K562 (cell line): ENCODE results near the gene KCNJ9. TPM values are rescaled to one million over a fixed set of nuclear protein-coding genes. Genes with fewer than 3 reads are reported as not detected.

Experiments
- ATAC-seq: fragments of 200-7000 bp; cut with Tn5 transposase; 3 replicates; pipeline ENCODE4 v1.9.1; 2020; ENCODE audit warnings: moderate library complexity
- BruUV-seq: library from RNA; stranded (reverse); fragments of 400-500 nt; replicated peaks from 2 replicates; lab custom pipeline; 2021; lab: Mats Ljungman, UMichigan
- CTCF ChIA-PET: fragments of 300-600 bp; formaldehyde crosslinking; extraction: SDS; loops from one replicate; lab custom pipeline; 2021; ENCODE audit warnings: low intra/inter-chr PET ratio; lab: Yijun Ruan, JAX
- POLR2A ChIA-PET: fragments of 300-600, 350-650 bp; sonication (Branson Sonifier 250); formaldehyde crosslinking; extraction: SDS; loops from one replicate; lab custom pipeline; 2021; ENCODE audit warnings: antibody characterized with exemption, inconsistent platforms; lab: Yijun Ruan, JAX
- DNase-seq, 4 experiments: peaks; one replicate each; pipeline versions ENCODE4 v3.0.0 to v3.0.0-alpha.2; 2011 to 2018; ENCODE audit warnings: low spot score in 3 of 4, mixed read lengths in 3 of 4; ENCODE audit errors: extremely low read depth in 1 of 4
- FAIRE-seq: peaks from 2 replicates; lab custom pipeline; 2011; peaks lifted over from hg19 to GRCh38; lab: Jason Lieb, UNC
- H2AFZ ChIP-seq: 2 replicates; pipeline ENCODE4 v1.6.0; 2011; ENCODE audit warnings: low read depth, low read length, control low read depth, inconsistent platforms
- H3K27ac ChIP-seq: fragments of 200-600 bp; 3 replicates; pipeline ENCODE4 v1.8.0; 2011; ENCODE audit warnings: low read depth, mild to moderate bottlenecking, control low read depth, inconsistent platforms, low read length, moderate library complexity, mixed read lengths; ENCODE audit errors: extremely low read depth
- H3K27me3 ChIP-seq, 2 experiments: fragments of 300-600 bp in 1 of 2; 2 replicates in 1 of 2; 3 replicates in 1 of 2; pipeline versions ENCODE4 v1.6.0 to v1.8.0; 2011; ENCODE audit warnings: inconsistent platforms in 2 of 2, low read length in 2 of 2, mild to moderate bottlenecking in 1 of 2, mixed read lengths in 1 of 2, moderate library complexity in 1 of 2; ENCODE audit not compliant: control insufficient read depth in 2 of 2, insufficient read depth in 2 of 2
- H3K36me3 ChIP-seq: fragments of 300-600 bp; 3 replicates; pipeline ENCODE4 v1.8.0; 2011; ENCODE audit warnings: mild to moderate bottlenecking, low read length, inconsistent platforms; ENCODE audit not compliant: control insufficient read depth, insufficient read depth
- H3K4me1 ChIP-seq, 2 experiments: fragments of 200-600 bp in 1 of 2; replicated peaks in 1 of 2; 2 replicates in 1 of 2; 3 replicates in 1 of 2; pipeline versions ENCODE4 v1.5.1 to v1.8.0; 2011; ENCODE audit warnings: inconsistent platforms in 2 of 2, low read length in 2 of 2, mild to moderate bottlenecking in 1 of 2, mixed read lengths in 1 of 2, moderate library complexity in 1 of 2; ENCODE audit not compliant: control insufficient read depth in 2 of 2, insufficient read depth in 2 of 2
- H3K4me2 ChIP-seq: 2 replicates; pipeline ENCODE4 v1.6.1; 2011; ENCODE audit warnings: low read length, control low read depth, inconsistent platforms, mixed read lengths; ENCODE audit not compliant: insufficient read depth
- H3K4me3 ChIP-seq: fragments of 200-600 bp; sonication (generic), shearing (Covaris generic); 2 replicates; pipeline ENCODE4 v1.5.1; 2016; ENCODE audit warnings: control low read depth, inconsistent platforms
- H3K79me2 ChIP-seq: fragments of 200-600 bp; 3 replicates; pipeline ENCODE4 v1.8.0; 2011; ENCODE audit warnings: low read length, inconsistent platforms; ENCODE audit not compliant: control insufficient read depth, insufficient read depth
- H3K9ac ChIP-seq, 2 experiments: 2 replicates each; pipeline versions ENCODE4 v1.6.0 to v1.6.1; 2011; ENCODE audit warnings: low read depth in 2 of 2, low read length in 2 of 2, control low read depth in 1 of 2, inconsistent platforms in 1 of 2, mild to moderate bottlenecking in 1 of 2, mixed read lengths in 1 of 2; ENCODE audit not compliant: insufficient read depth in 1 of 2
- H3K9me1 ChIP-seq: one replicate; pipeline ENCODE4 v1.6.0; 2011; ENCODE audit warnings: inconsistent platforms, mild to moderate bottlenecking, low read length, moderate library complexity; ENCODE audit not compliant: control insufficient read depth, insufficient read depth
- H3K9me3 ChIP-seq: replicated peaks from 2 replicates; pipeline ENCODE4 v1.5.1; 2011; ENCODE audit warnings: low read depth, low read length, inconsistent platforms; ENCODE audit not compliant: control insufficient read depth, insufficient read depth
- H4K20me1 ChIP-seq: replicated peaks from 2 replicates; pipeline ENCODE4 v1.6.1; 2011; ENCODE audit warnings: low read length, inconsistent platforms, mixed read lengths; ENCODE audit not compliant: control insufficient read depth, insufficient read depth
- ARHGAP35 ChIP-seq: fragments of 450-650 bp; IDR thresholded peaks from 2 replicates; pipeline ENCODE4 v1.6.1; 2018; ENCODE audit not compliant: partially characterized antibody
- EHMT2 ChIP-seq: fragments of 450-650 bp; IDR thresholded peaks from 2 replicates; pipeline ENCODE4 v1.6.1; 2018; ENCODE audit warnings: antibody characterized with exemption
- KLF6 ChIP-seq: fragments of 250-450 bp; sonication (Bioruptor Pico); IDR thresholded peaks from 2 replicates; pipeline ENCODE4 v1.4.0; 2020; ENCODE audit warnings: mild to moderate bottlenecking, moderate library complexity, borderline replicate concordance
- NFRKB ChIP-seq: fragments of 450-650 bp; IDR thresholded peaks from 2 replicates; pipeline ENCODE4 v1.6.1; 2016; ENCODE audit warnings: low read depth
- NR2C1 ChIP-seq, 2 experiments: fragments of 450-650 bp; IDR thresholded peaks; 2 replicates each; pipeline ENCODE4 v1.6.1; 2017; ENCODE audit warnings: mild to moderate bottlenecking in 2 of 2, antibody characterized with exemption in 1 of 2, inconsistent platforms in 1 of 2, missing compliant biosample characterization in 1 of 2, missing genetic modification characterization in 1 of 2
- PHF21A ChIP-seq: fragments of 450-650 bp; IDR thresholded peaks from 2 replicates; pipeline ENCODE4 v1.6.1; 2017; ENCODE audit warnings: low read depth, borderline replicate concordance
- WGBS: fragments of 100-300 bp; shearing (Covaris generic); methylation state at CpG from one replicate; pipeline ENCODE4 v1.1.6; 2016; ENCODE audit warnings: low coverage, mixed read lengths; ENCODE audit not compliant: insufficient coverage; ENCODE audit errors: missing lambda C conversion rate; 5-methylcytosine and 5-hydroxymethylcytosine counted together
- in situ Hi-C: fragments of 300-500 bp; cut with MboI; formaldehyde crosslinking; loops from 4 replicates; pipeline ENCODE4 v1.15.0; 2018; ENCODE audit warnings: inconsistent platforms, mixed read lengths
- intact Hi-C: fragments of 100-400 bp; cut with micrococcal nuclease; formaldehyde crosslinking; loops from 2 replicates; pipeline ENCODE4 v1.14.2; 2022
- polyA plus RNA-seq, 8 experiments: library from polyadenylated mRNA; depleted of rRNA in 4 of 8; stranded (reverse) in 5 of 8; unstranded in 3 of 8; fragments of >200 nt; fragmentation: Nextera tagmentation in 2 of 8; fragmentation: Illumina TruSeq in 1 of 8; extraction: Ambion mirVana in 2 of 8; extraction: Trizol in 1 of 8; gene quantifications; 2 replicates each; pipeline versions ENCODE4 v1.2.1 to v1.2.3, GENCODE V29; 2011 to 2014; ENCODE audit warnings: inconsistent platforms in 1 of 8, missing spikeins in 1 of 8
- total RNA-seq, 7 experiments: library from RNA; depleted of rRNA in 6 of 7; stranded (reverse); fragments of >200 nt in 6 of 7; fragmentation: Illumina TruSeq in 2 of 7; extraction: Trizol in 2 of 7; gene quantifications; 2 replicates each; pipeline versions ENCODE4 v1.2.1 to v1.2.3, GENCODE V29; 2011 to 2021; ENCODE audit warnings: low replicate concordance in 1 of 7

The KCNJ9 gene
- total and polyA plus RNA-seq, 9 of the 15 experiments (the other 6 are each of a cell fraction or from before 2014, with no cell fraction given) = not detected

DNA sequence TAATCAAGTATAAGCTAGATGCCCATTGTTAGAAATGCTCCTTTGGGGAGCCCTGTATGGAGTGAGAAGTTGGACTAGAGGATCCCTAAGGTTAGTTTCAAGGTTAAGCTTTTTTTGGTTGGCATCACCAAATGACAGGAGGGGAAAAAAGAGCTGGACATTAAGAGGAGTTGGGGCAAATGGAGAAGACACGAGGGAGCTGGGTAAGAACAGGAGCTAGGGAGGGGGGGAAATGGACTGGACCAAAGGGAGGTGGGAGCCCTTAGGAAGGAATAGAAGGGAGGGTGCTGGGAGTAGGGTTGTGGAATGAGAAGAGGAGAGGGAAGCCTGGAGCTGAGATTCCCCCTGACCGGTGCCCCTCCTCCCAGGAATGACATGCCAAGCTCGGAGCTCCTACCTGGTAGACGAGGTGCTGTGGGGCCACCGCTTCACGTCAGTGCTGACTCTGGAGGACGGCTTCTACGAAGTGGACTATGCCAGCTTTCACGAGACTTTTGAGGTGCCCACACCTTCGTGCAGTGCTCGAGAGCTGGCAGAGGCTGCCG, 5.9 kb downstream of the KCNJ9 start:
- intact Hi-C loops = no loop called here
- Histone ChIP-seq H3K4me3 (no peak overlapping the region), H3K79me2 (no peaks in the 10 kb centered on the region), H3K9me3 (no peaks in the 10 kb centered on the region), H3K4me2 (no peak overlapping the region), H3K27me3 (peaks cover 0 to 5% of the 10 kb centered on the region in 2 experiments; a peak in 1 of 5 replicates), H2AFZ (no peak overlapping the region), H3K9me1 (no peaks in the 10 kb centered on the region), H4K20me1 (peaks cover 7% of the 10 kb centered on the region; the same call in 1 of the 2 replicates), H3K36me3 (no peaks in the 10 kb centered on the region), H3K27ac (no peak overlapping the region), H3K4me1 (peaks cover 0 to 16% of the 10 kb centered on the region in 2 experiments; a peak in 1 of 5 replicates), H3K9ac (no peak overlapping the region)
- no TSS peak for BruUV-seq
- in situ Hi-C loops = no loop called here
- DNase-seq (no peak), FAIRE-seq (no peak), ATAC-seq (no peak)
- TF ChIP-seq KLF6 (CRISPR knock-in tag) (no peak), NR2C1 (IDR thresholded peaks at IDR 0.05) (no peak), NR2C1 (tag; IDR thresholded peaks at IDR 0.05) (no peak), ARHGAP35 (no peak), EHMT2 (no peak), NFRKB (no peak), PHF21A (no peak)
- CTCF ChIA-PET = interaction anchor here (1.0 kb wide), 1 partner anchor 289 kb away, joined by 3 read pairs; no protein-coding TSS in a partner anchor
- POLR2A ChIA-PET = interaction anchor here (1.5 kb wide), 1 partner anchor 204 kb away, joined by 4 read pairs; no protein-coding TSS in a partner anchor
- WGBS = 24% methylated on average over 9 of the region's 12 CpGs
